GOT3 (cell line): ENCODE results near the gene STX7.

Source experiments
- DNase-seq: peaks from one replicate; lab custom pipeline; 2025; ENCODE audit warnings: mixed read lengths; lab: John Stamatoyannopoulos, UW

Gene STX7

DNA sequence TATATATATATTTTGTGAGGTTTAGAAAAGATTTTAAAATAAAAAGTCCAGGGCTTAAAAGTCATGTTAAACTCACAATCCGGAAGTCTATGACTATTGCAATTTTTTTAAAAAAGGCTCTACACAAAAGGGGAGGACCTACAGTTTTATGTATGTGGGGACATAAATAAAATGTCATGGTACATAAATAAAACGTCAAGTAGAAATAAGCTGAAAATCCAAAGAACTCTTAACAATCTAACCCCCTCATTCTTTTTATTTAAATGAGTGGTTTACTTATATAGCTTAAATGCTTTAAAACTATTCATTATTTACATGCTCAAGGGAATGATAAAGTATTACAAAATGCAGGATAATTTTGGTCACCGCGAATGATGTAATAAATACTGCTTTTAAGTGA is 36.2 kb downstream of the STX7 start:
- no peak for DNase-seq

DNA sequence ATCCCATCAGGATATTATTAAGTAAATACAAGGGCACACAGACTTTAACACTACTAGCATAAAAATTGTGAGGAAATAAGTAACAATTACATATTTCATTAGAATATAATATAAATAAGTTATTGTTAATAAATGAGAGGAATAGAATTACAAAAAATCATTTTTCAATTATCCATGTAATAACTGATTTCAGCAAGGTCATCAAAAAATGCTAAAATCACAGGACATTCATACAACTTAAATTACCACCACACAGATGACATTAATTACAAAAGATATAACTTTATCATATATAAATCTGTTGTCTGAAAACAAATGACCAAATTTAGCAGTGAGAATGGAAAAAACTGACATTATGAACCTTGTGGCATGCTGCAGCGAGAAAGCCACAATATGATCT is 37.0 kb downstream of the STX7 start:
- no peak for DNase-seq

DNA sequence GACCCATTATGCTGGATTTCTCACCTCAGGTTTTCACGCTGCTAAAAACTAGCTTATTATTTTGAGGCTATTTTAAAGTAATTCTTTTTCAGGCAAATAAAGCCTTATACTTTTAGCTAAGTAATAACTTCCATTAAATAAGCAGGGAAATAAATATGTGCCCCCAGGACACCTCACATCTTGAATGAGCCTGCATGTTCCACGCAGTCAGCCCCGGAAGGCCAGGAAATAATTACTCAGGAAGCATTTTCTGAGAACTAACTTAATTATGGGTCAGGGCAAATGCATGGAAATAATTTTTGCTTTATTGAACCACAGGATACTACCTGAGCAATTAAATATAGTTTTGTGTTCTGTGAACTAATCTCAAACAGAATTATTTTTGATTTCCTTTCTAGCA is 41.1 kb downstream of the STX7 start:
- DNase-seq = no peak

DNA sequence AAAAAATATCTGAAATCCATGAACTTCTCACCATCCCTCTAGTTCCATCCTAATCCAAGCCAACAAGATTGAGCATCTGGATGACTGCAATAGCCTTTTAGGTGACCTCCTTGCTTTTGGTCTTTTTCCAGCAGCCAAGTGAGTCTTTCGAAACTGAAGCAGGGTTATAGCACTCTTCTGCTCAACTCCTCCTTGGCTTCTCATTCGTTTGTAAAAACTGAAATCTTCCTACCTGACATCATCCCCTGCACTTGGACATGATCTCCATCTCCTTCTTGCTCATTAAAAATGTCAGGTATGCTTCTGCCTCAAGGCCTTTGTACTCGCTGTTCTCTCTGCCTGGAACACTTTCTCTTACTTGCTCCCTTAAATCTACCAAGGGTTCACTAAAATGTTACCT is 46.0 kb downstream of the STX7 start:
- no peak for DNase-seq

DNA sequence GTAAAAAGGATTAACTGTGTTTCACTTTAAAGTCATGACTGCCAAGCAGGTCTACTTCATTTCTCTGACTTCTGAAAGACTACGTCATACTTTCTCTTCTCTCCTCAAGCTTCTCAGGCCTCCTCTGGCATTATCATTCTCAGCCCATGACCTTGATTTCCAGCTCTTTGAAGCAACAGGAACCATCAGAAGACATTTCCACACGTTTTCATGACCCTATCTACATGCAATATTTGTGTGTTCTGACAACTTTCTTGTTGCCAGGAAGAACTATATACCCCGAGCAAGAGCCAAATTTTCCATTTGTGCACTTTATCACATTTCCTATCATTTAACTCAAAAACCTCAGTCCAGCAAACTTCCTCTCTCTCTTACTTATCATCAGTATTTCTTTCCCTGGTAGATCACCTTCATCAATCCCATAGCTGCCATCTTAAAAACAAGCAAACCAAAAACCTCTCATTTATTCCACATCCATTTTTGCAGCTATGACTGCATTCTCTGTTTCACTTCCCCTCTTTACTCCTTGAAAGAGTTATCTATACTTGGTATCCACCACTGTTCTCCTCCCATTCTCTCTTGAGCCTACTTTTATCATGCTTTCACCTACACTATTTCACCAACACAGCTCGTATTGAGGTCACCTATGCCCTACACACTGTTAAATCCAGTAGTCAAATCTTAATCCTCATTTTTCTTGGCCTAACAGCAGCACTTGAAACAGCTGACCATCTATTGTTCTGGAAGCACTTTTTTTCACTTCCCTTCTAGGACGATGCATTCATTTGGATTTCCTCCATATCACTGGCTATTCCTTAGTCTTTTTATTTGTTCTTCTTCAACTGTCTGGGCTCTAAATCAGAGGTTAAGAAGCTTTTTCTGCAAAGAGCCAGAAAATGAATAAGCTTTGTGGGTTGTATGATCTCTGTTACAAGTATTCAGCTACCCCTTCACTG is 47.1 kb downstream of the STX7 start:
- DNase-seq = no peak

DNA sequence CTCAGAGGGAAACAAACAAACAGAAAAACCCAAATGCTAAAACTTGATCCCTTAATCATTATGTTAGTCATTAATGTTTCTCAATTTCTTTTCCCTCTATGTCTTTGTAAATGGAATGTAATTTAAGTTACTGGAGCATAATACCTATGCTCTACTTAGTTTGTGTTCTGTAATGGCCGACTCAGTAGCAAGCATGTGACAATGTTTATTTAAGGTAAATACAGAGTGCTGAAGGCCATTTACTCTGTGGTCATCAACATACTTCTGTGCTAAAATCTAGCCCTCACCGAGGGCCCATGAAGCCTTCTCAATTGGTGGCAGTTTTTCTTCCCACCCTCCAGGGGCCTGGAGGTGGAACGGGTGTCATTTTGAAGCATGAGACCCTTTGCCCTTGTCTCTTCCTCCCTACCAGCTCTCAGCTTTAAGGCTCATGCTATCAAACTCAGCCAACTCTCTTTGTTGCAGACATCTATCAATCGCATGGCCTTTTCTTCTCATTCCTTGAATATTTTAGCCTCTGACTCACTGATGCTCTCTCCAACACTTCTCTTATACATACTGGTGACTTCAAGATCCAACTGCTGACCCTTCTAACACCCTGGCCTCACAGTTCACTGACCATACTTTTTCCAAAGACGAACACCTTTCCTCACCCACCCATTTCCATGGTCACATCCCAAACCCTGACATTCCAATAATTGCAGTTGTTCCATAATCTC is 48.2 kb downstream of the STX7 start:
- no peak for DNase-seq

DNA sequence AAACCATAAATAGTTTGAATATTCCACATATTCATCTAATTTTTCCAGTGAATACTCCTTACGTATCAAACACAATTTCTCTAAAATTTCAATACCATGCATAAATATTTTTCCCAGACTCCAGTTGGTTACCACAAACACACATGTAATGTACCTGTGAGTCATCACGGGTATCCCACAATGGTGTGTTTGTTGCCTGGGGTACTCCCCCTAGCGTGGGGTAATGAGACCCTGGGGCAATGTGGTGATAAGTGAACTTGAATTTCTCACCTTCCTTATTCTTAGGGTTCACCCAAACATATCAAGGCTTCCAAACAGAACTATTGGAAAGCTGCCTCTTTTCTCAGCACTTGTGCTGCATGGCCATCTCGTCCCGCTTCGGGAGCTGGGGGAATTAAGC is 51.0 kb downstream of the STX7 start:
- no peak for DNase-seq

DNA sequence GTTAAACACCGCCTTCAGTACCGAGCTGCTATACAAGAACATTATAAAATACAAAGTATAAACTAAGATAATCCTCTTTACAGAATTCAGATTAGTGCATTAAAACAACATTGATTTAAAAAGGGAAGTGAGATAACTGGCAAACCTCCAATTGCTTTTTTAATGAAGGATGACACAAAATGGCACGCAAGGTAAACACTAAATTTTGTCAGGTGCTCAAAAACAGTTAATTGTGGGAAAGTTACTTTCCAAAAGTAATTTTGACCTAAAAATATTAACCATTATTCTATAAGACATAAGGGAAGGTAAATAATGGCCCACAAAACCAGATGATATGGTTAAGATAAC is 53.3 kb downstream of the STX7 start:
- no peak for DNase-seq

DNA sequence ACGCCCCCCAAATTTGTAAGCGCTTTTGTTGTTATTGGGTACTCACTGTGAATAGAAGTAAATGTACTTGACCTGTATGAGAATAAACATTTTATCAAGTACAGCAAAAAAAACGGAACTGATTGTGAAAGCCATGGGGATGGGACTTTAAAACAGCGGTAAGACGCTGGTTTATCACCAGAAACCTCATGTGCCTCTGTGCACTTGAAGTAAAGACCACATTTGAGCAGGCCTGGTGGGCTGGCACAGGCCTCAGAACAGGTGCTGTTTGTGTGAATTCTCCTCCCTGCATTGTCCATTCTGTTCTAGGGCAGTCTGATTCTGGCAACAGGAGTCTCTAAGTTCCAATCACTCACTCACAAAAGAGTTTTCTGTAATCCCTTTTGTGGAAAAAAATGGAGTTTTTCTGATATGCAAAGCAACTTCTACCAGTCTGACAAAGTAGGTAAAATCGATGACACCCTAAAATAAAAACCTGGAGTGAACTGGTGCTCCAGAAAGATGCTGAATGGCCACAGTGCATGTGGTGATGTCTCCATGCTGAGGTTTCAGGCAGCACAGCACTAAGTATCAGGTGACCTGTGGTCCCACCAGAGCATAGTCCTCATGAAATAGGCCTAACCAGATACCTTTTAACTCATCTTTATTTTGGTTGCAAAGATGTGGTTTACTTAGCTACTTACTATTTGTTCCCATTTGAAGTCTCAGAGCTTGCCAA is 53.9 kb downstream of the STX7 start:
- DNase-seq = no peak

DNA sequence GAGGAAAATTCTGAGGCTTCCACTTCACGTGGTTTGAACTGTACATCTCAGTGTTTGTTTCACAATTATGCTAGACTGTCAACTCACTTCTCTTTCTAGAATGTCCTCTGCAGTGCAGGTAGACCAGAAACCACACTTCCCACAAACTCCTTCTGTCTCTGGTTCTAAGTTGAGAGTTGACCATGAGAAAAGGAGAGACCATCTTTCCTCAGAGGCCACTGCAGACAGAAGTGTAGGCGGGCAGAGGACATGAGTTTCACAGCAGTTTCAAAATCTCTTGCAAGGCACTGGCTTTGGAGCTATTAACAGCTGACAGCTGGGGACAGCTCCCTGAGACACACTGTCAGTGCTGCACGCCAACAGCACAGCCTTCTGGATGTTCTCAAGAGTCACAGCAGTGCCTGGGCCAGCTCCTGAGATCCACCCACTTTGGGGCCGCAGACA is 56.2 kb downstream of the STX7 start:
- DNase-seq = no peak

DNA sequence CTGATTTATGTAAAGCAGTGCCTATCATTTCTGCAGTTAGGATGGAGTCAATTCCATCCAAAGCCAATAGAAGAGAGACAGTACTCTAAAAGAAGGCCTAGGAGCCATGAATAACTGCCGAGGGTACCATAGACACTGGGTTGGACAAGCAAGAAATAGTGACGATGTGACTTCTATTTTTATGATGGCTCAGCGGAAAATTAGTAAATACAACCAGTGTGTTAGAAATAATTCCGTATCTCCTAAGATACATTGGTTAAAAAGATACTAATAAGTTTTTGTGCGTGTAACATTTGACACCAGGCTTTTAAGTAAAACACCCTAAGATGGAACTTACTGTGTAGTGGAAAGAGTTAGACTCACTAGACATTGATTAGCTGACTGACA is 66.1 kb downstream of the STX7 start:
- no peak for DNase-seq

DNA sequence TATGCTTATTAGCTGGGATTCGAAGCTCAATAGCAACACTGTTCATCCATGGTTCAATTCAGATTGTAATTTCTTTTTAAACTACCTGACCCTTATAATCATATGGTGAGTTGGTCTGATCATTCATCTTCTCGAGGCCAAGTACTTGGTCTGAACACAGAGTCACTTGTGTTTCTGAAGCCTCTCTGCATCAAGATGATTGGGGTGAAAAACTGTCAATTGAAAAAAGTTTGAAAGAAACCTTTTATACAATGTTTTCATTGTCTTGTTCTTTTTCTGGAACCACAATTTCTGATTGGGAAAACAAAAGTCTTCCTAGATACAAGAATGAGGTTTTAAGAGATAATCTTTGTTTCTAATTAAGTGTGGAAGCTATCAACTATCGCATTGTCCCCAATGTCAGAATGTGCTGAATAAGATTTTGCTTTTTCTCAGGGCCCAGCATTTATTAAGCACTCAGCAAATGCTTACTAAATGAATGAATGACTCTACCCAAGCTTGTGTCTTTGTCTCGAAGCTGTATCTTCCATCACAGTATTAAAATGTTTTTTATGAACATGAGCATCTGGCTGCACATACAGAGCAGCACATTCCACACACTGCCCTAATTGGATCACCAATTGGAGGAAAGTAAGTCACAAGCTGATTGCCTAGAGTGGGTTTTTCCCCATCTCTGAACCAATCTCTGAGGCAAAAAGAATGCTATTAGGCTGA is 66.6 kb downstream of the STX7 start:
- DNase-seq = no peak

DNA sequence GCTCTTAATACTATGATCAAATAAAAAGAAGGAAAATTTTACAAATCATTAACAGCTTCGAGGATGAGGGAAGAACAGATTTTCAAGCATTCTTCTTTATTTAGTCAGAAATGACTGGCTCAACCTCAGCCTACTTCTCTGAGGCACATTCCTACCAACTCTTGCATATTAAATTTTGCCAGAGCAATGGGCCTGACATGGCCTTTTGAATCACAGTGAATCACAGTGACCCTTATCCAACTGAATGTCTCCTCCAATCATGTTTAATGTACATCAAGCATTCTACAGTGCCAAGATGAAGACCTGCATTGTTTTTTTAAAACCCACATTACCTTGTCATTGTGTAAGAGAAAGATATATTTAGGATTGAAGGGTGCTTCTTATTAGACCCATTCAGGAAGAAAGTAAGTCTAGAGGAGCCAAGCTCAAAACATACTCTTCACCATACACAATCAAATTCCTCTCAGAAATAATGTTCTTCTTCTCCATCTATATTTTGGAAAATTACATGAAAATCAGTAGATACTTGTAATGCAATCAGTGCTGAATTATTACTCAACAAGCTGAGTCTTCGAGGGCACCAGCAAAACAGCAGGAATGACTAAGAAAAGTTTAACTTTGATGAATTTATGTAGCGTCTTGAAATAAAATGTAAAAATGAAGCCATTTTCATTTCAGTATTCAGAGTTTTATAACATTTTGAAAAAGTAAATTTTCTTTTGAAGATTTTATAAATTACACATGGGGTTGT is 67.5 kb downstream of the STX7 start:
- no peak for DNase-seq

DNA sequence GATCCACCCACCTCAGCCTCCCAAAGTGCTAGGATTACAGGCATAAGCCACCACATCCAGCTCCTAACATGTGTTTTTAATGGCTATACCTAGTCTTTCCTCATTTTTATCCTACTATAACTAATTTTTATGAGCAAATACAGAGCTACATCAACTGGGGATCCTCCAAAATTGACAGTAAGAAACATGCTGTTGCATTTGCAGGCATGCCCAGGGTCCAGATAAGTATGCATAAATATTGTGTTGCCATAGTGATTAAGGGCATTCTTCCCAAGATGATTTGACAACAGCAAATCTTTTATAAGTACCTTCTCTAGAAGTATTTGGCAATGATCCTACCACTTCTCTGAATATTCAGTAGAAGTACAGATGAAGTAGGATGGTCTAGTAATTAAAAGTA is 69.7 kb downstream of the STX7 start:
- no peak for DNase-seq

DNA sequence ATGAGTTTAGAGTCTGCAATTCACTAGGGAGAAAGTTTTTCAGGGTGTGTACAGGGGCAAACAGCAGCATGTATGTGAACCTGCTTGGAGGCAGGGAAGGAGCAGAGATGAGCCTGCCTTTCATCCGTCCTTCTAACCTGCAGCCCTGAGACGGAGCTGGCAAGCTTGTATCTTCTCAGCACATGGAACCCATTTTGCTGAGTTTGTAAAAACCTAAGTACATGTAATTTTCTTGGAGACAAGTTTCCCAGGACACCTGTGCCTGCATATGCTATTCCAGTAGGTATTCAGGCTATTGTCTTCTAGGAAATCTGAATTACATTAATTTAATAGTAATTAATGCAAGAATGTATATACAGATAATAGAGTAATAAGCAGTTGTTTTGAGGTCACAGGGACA is 82.8 kb downstream of the STX7 start:
- no peak for DNase-seq

DNA sequence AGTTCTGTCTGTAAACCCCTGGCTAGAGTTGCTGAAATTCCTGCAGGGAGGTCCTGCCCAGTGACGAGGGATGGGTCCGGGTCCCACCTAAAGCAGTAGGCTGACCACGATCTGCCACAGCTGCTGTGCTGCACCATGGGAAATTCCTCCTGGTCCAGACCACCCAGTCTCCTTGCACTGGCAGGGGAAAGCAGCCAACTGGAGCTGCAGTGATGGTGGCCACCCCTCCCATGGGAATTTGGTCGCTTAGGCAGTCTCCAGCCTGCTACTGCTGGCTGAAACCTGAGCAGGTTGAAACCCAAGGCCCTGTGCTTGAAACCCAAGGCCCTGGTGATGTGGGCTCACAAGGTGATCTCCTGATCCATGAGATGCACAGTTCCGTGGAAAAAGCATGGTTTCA is 87.7 kb downstream of the STX7 start:
- no peak for DNase-seq

DNA sequence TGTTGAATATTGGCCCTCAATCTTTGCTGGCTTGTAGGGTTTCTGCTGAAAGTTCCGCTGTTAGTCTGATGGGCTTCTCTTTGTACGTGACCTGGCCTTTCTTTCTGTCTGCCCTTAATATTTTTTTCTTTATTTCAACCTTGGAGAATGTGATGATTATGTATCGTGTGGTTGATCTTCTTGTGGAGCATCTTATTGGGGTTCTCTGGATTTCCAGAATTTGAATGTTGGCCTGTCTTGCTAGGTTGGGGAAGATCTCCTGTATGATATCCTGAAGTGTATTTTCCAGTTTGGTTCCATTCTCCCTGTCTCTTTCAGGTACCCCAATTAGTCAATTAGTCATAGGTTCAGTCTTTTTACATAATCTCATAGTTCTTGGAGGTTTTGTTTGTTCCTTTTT is 89.1 kb downstream of the STX7 start:
- DNase-seq = no peak

DNA sequence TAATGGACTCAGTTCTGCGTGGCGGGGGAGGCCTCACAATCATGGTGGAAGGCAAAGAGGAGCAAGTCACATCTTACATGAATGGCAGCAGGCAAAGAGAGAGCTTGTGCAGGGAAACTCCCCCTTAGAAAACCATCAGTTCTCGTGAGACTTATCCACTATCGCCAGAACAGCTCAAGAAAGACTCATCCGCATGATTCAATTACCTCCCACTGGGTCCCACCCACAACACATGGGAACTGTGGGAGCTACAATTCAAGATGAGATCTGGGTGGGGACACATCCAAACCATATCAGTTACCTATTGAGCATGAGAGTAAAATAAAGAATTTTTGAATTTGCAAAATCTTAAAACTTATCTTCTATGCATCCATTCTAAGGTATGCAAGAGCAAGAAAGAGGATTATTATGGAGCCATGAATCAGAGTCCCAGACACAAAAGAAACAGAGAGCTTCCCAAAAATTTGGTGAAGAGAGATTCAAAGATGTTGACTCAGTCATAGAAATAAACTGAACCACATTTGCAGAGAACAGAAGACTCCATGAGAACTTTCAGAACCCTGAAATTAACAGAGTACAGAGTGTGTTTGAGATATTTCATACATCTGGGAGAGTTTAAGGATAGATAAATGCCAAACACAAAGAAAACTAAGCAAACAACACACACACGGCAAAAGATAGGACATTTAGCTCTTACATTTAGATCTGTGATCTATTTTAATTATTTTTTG is 94.5 kb downstream of the STX7 start:
- no peak for DNase-seq

DNA sequence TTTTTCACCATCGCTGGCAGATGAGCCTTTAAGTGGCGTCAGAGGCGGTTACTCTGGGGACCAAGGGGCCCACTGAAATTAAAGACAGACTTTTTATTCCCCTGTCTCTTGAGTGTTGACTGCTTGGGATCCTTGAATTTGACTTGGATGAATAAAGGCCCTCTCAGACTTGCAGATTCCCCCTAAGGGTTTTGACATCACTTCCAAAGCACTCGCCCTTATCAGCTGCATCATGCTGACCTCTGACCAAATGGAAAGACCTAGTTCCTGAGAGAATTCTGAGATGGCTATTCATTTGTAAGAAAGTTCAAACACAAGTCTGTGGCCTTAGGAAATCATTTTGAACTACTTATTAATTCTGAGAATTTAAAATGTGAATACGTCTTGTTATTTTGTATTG is 98.2 kb downstream of the STX7 start:
- DNase-seq = no peak

DNA sequence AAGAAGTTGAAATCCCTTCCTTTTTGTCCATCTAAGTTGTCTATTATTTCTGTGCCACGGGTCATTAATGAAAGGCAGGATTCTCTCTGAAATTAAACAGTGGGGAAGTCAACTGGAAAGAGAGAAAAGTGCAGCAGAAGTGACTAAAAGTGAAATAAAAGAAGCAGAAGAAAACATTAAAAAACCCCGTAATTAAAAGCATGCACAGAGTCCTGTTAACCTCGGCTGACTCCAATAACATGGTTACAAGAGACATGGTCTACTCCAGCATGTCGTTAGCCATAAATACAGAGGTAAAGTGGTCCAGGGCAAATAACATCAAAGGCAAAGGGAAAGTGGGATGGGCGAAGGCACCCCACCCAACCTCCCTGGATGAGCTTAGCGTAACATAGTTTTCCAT is 98.6 kb downstream of the STX7 start:
- DNase-seq = no peak

DNA sequence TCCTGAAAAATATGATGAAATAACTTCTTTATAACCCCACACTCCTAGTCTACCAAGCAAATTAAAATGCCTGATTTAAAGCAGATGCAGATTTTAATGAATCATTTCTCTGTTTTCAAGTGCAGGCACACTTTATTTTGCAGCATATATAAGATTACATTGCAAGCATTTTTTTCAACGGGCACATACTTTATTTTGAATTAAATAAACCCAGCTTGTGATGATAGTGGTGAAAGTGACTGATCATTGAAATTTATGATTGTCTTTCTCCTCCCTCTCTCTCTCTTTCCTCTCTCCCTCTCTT is 99.5 kb downstream of the STX7 start:
- DNase-seq = no peak
